Small intestine (tissue), 7 donors: ENCODE measurements around the gene BLVRB. TPM values are rescaled to one million over a fixed set of nuclear protein-coding genes. Genes with fewer than 3 reads are reported as not detected.
"Not testable (repeated sequence)": the region's sequence is repeated elsewhere in the genome, so short reads cannot be mapped to it uniquely, and the experiment has no call there.

Experiments used
- DNase-seq, 2 donors: peaks; one replicate each; pipeline versions ENCODE4 v3.0.0 to v3.0.0-alpha.2; 2013
- FAIRE-seq: peaks from 2 replicates; lab custom pipeline; 2012; peaks lifted over from hg19 to GRCh38; lab: Jason Lieb, UNC
- H3K27ac ChIP-seq, 3 donors: one replicate each; pipeline ENCODE4 v1.5.1; 2013; ENCODE audit warnings: low read length in 2 of 3, mild to moderate bottlenecking in 2 of 3, control low read depth in 1 of 3, inconsistent platforms in 1 of 3, low read depth in 1 of 3, moderate library complexity in 1 of 3
- H3K27me3 ChIP-seq, 3 donors: one replicate each; pipeline ENCODE4 v1.6.1; 2013; ENCODE audit warnings: low read length in 3 of 3, inconsistent platforms in 1 of 3; ENCODE audit not compliant: control insufficient read depth in 3 of 3, insufficient read depth in 3 of 3
- H3K36me3 ChIP-seq, 3 donors: one replicate each; pipeline ENCODE4 v1.6.1; 2013; ENCODE audit warnings: low read length in 3 of 3, inconsistent platforms in 1 of 3, low read depth in 1 of 3, mild to moderate bottlenecking in 1 of 3, moderate library complexity in 1 of 3; ENCODE audit not compliant: control insufficient read depth in 3 of 3, insufficient read depth in 2 of 3
- H3K4me1 ChIP-seq, 3 donors: one replicate each; pipeline ENCODE4 v1.6.1; 2013; ENCODE audit warnings: low read length in 2 of 3, inconsistent platforms in 1 of 3, low read depth in 1 of 3, mild to moderate bottlenecking in 1 of 3, moderate library complexity in 1 of 3; ENCODE audit not compliant: control insufficient read depth in 3 of 3, insufficient read depth in 2 of 3
- H3K4me3 ChIP-seq, 3 donors: one replicate each; pipeline ENCODE4 v1.5.1; 2013; ENCODE audit warnings: low read length in 3 of 3, control low read depth in 1 of 3, inconsistent platforms in 1 of 3, low read depth in 1 of 3, mild to moderate bottlenecking in 1 of 3, moderate library complexity in 1 of 3
- H3K9me3 ChIP-seq, 2 donors: one replicate each; pipeline ENCODE4 v1.6.1; 2013; ENCODE audit warnings: low read depth in 1 of 2, low read length in 1 of 2; ENCODE audit not compliant: control insufficient read depth in 2 of 2, insufficient read depth in 1 of 2
- WGBS, 3 donors: extraction: QIAGEN DNeasy Blood & Tissue Kit; methylation state at CpG; one replicate each; pipeline ENCODE4 v1.1.7; 2013; 5-methylcytosine and 5-hydroxymethylcytosine counted together
- polyA plus RNA-seq, 4 donors: library from polyadenylated mRNA; stranded (reverse) in 3 of 4; unstranded in 1 of 4; fragments of 200-250 nt in 3 of 4; fragments of 120-200 nt in 1 of 4; gene quantifications; one replicate each; pipeline versions ENCODE4 v1.2.1 to v1.2.3, GENCODE V29; 2013
- donor health status: healthy with polysubstance abuse.
- donor health status: control.
- donor health status: control.
- donor health status: Bipolar disorder and iron deficiency.
- donor health status: healthy.

Gene BLVRB
- polyA plus RNA-seq, 4 donors: 101 to 206 (median 201) TPM

- H3K27me3 ChIP-seq, DNase-seq, H3K4me1 ChIP-seq, H3K36me3 ChIP-seq, H3K27ac ChIP-seq, H3K9me3 ChIP-seq, FAIRE-seq, H3K4me3 ChIP-seq: not testable (repeated sequence)
- 86 to 88% (median 88%) methylated on average over 15 of the region's 15 CpGs for WGBS, 3 donors
Observed at GRCh38 chr19:40475878-40476644, 10.5 kb upstream of the BLVRB start.

GRCh38 chr19:40474737-40475136 lies 9.2 kb upstream of the BLVRB start:
- no peaks in the 10 kb centered on the region for H3K27me3 ChIP-seq
- DNase-seq: no peak
- H3K4me1 ChIP-seq: no peaks in the 10 kb centered on the region
- no peak overlapping the region for H3K27ac ChIP-seq
- H3K4me3 ChIP-seq: no peak overlapping the region
- no peak for FAIRE-seq
- WGBS, 3 donors: 81 to 89% (median 84%) methylated on average over 4 of the region's 4 CpGs
- H3K36me3 ChIP-seq: no peaks in the 10 kb centered on the region
- no peaks in the 10 kb centered on the region for H3K9me3 ChIP-seq

- WGBS, 3 donors: 91 to 96% (median 95%) methylated on average over 13 of the region's 13 CpGs
- DNase-seq (no peak), FAIRE-seq (no peak)
- Histone ChIP-seq H3K9me3 (no peaks in the 10 kb centered on the region), H3K27me3 (peaks cover 0 to 6% (median 0%) of the 10 kb centered on the region in 3 donors), H3K27ac (no peak overlapping the region), H3K4me1 (no peaks in the 10 kb centered on the region), H3K4me3 (no peak overlapping the region), H3K36me3 (no peaks in the 10 kb centered on the region)
Observed at GRCh38 chr19:40472516-40472915, 7.0 kb upstream of the BLVRB start.

- Histone ChIP-seq H3K27ac (no peak overlapping the region), H3K9me3 (no peaks in the 10 kb centered on the region), H3K4me3 (no peak overlapping the region), H3K36me3 (no peaks in the 10 kb centered on the region), H3K4me1 (peaks cover 0 to 10% (median 0%) of the 10 kb centered on the region in 3 donors), H3K27me3 (peaks cover 0 to 17% (median 0%) of the 10 kb centered on the region in 3 donors)
- 97 to 99% (median 99%) methylated on average over 3 of the region's 3 CpGs for WGBS, 3 donors
- DNase-seq (no peak), FAIRE-seq (no peak)
Observed at GRCh38 chr19:40471111-40471510, 5.6 kb upstream of the BLVRB start.

DNA sequence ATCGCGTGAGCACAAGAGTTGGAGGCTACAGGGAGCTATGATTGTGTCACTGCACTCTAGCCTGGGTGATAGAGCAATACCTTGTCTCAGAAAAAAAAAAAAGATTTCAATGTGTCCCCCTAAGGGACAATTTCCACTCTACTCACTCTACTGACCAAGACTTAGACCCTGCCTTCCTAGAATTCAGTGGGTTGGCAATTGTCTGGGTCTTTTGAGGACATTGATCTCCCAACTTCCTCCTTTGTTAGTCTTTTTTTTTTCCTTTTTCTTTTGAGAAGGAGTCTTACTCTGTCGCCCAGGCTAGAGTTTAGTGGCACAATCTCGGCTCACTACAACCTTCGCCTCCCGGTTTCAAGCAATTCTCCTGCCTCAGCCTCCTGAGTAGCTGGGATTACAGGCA lies 3.5 kb upstream of the BLVRB start:
- H3K4me1 ChIP-seq: peaks cover 0 to 23% (median 3%) of the 10 kb centered on the region in 3 donors
- FAIRE-seq (no peak), DNase-seq (no peak)
- no peaks in the 10 kb centered on the region for H3K36me3 ChIP-seq
- no peak overlapping the region for H3K4me3 ChIP-seq
- H3K27ac ChIP-seq: no peak overlapping the region
- H3K27me3 ChIP-seq: peaks cover 0 to 18% (median 0%) of the 10 kb centered on the region in 3 donors
- no peaks in the 10 kb centered on the region for H3K9me3 ChIP-seq
- 92 to 94% (median 92%) methylated on average over 6 of the region's 6 CpGs for WGBS, 3 donors

GRCh38 chr19:40466985-40467734 lies 1.6 kb upstream of the BLVRB start, which contains the start of gene SPTBN4:
Gene SPTBN4, plus strand, starts transcription at chr19:40467001. Its CDS starts 5,621 bp downstream, at chr19:40472622.
- no peaks in the 10 kb centered on the region for H3K9me3 ChIP-seq
- FAIRE-seq (no peak), DNase-seq (peak in 1 of 2 donors; percentile 35)
- peaks cover 0 to 18% (median 0%) of the 10 kb centered on the region in 3 donors for H3K27me3 ChIP-seq
- peak within 1 kb of the TSS in 2 of 3 donors; percentile 27 to 46 for H3K4me3 ChIP-seq
- H3K27ac ChIP-seq: peak within 1 kb of the TSS; percentile 31 to 57 (median 39)
- H3K36me3 ChIP-seq: no peaks in the 10 kb centered on the region
- H3K4me1 ChIP-seq: peaks cover 0 to 24% (median 3%) of the 10 kb centered on the region in 3 donors
- 7 to 20% (median 13%) methylated on average over 14 to 87 of the region's 87 CpGs for WGBS, 3 donors

GRCh38 chr19:40466219-40466984 lies 857 bp upstream of the BLVRB start:
- Histone ChIP-seq H3K4me3 (peak overlapping the region in 2 of 3 donors; percentile 27 to 46), H3K4me1 (peaks cover 0 to 27% (median 3%) of the 10 kb centered on the region in 3 donors), H3K27ac (peak overlapping the region; percentile 31 to 57 (median 39)), H3K27me3 (peaks cover 0 to 18% (median 0%) of the 10 kb centered on the region in 3 donors), H3K9me3 (no peaks in the 10 kb centered on the region), H3K36me3 (peaks cover 0 to 3% (median 0%) of the 10 kb centered on the region in 3 donors)
- WGBS, 3 donors: 4 to 12% (median 7%) methylated on average over 40 to 48 of the region's 48 CpGs
- DNase-seq (no peak), FAIRE-seq (no peak)
